HEK293T (cell line): ENCODE measurements around the gene SDC3.
"Not testable (repeated sequence)": the region's sequence is repeated elsewhere in the genome, so short reads cannot be mapped to it uniquely, and the experiment has no call there.

Experiments
- CTCF ChIA-PET: fragments of 350-600 bp; formaldehyde crosslinking; extraction: SDS; loops from one replicate; lab custom pipeline; 2021; ENCODE audit warnings: antibody characterized with exemption, inconsistent platforms; lab: Yijun Ruan, JAX
- POLR2A ChIA-PET: fragments of 350-600 bp; formaldehyde crosslinking; extraction: SDS; loops from one replicate; lab custom pipeline; 2020; ENCODE audit warnings: antibody characterized with exemption, inconsistent platforms; lab: Yijun Ruan, JAX
- DNase-seq: peaks from one replicate; pipeline ENCODE4 v3.0.0; 2012; ENCODE audit warnings: mixed read lengths; ENCODE audit errors: extremely low spot score
- ARNT ChIP-seq: fragments of 450-650 bp; IDR thresholded peaks from 2 replicates; pipeline ENCODE4 v1.6.1; 2017; ENCODE audit warnings: mild to moderate bottlenecking
- BHLHE40 ChIP-seq: fragments of 450-650 bp; IDR thresholded peaks from 2 replicates; pipeline ENCODE4 v1.6.1; 2016; ENCODE audit warnings: mild to moderate bottlenecking, moderate library complexity, borderline replicate concordance
- CTBP1 ChIP-seq: fragments of 450-650 bp; IDR thresholded peaks from 2 replicates; pipeline ENCODE4 v1.6.1; 2016; ENCODE audit warnings: borderline replicate concordance
- ELF4 ChIP-seq: fragments of 450-650 bp; IDR thresholded peaks from 2 replicates; pipeline ENCODE4 v1.6.1; 2017; ENCODE audit warnings: antibody characterized with exemption
- FOXA1 ChIP-seq: fragments of 450-650 bp; IDR thresholded peaks from 2 replicates; pipeline ENCODE4 v1.6.1; 2016; ENCODE audit warnings: mild to moderate bottlenecking
- FOXK2 ChIP-seq: fragments of 450-650 bp; IDR thresholded peaks from 2 replicates; pipeline ENCODE4 v1.6.1; 2016; ENCODE audit warnings: mild to moderate bottlenecking
- FOXM1 ChIP-seq: fragments of 450-650 bp; IDR thresholded peaks from 2 replicates; pipeline ENCODE4 v1.6.1; 2017; ENCODE audit warnings: mild to moderate bottlenecking, borderline replicate concordance
- HDGF ChIP-seq: fragments of 450-650 bp; IDR thresholded peaks from 2 replicates; pipeline ENCODE4 v1.6.1; 2017; ENCODE audit warnings: antibody characterized with exemption, borderline replicate concordance
- L3MBTL2 ChIP-seq: fragments of 450-650 bp; conservative IDR thresholded peaks from 2 replicates; pipeline ENCODE4 v1.6.1; 2016; ENCODE audit warnings: mild to moderate bottlenecking
- LEF1 ChIP-seq: fragments of 450-650 bp; IDR thresholded peaks from 2 replicates; pipeline ENCODE4 v1.6.1; 2017; ENCODE audit warnings: mild to moderate bottlenecking, borderline replicate concordance
- NFRKB ChIP-seq: fragments of 450-650 bp; IDR thresholded peaks from 2 replicates; pipeline ENCODE4 v1.6.1; 2016; ENCODE audit warnings: mild to moderate bottlenecking, moderate library complexity
- PKNOX1 ChIP-seq: fragments of 450-650 bp; IDR thresholded peaks from 2 replicates; pipeline ENCODE4 v1.6.1; 2016
- SP1 ChIP-seq: fragments of 450-650 bp; IDR thresholded peaks from 2 replicates; pipeline ENCODE4 v1.6.1; 2017
- SUZ12 ChIP-seq: fragments of 450-650 bp; IDR thresholded peaks from 2 replicates; pipeline ENCODE4 v1.6.1; 2016; ENCODE audit warnings: mild to moderate bottlenecking
- TARDBP ChIP-seq: fragments of 450-650 bp; IDR thresholded peaks from 2 replicates; pipeline ENCODE4 v1.6.1; 2016
- ZNF384 ChIP-seq: fragments of 450-650 bp; IDR thresholded peaks from 2 replicates; pipeline ENCODE4 v1.6.1; 2016

Gene SDC3

GRCh38 chr1:30868833-30869435 lies 39.6 kb downstream of the SDC3 start:
- no peak for DNase-seq
- no peak for TF ChIP-seq SP1
- no peak for TF ChIP-seq PKNOX1
- no peak for TF ChIP-seq LEF1
- no peak for TF ChIP-seq FOXM1
- TF ChIP-seq TARDBP = no peak
- no peak for TF ChIP-seq ZNF384
- no peak for TF ChIP-seq ARNT
- no peak for TF ChIP-seq HDGF
- TF ChIP-seq CTBP1 = no peak
- TF ChIP-seq L3MBTL2 = no peak
- no peak for TF ChIP-seq SUZ12
- POLR2A ChIA-PET = interaction anchor here (0.6 kb wide), 1 partner anchor 10 kb away, joined by 3 read pairs; no protein-coding TSS in a partner anchor
- CTCF ChIA-PET = no interaction called here

GRCh38 chr1:30868057-30868456 lies 40.5 kb downstream of the SDC3 start:
- not testable (repeated sequence) for DNase-seq
- POLR2A ChIA-PET = interaction anchor here (0.6 kb wide), 1 partner anchor 9 kb away, joined by 3 read pairs; no protein-coding TSS in a partner anchor

GRCh38 chr1:30867537-30867936 lies 41.0 kb downstream of the SDC3 start:
- TF ChIP-seq CTBP1 = no peak
- TF ChIP-seq PKNOX1 = no peak
- no peak for TF ChIP-seq HDGF
- TF ChIP-seq LEF1 = no peak
- no peak for TF ChIP-seq BHLHE40
- TF ChIP-seq ARNT = no peak
- TF ChIP-seq SP1 = no peak
- TF ChIP-seq TARDBP = no peak
- POLR2A ChIA-PET = interaction anchor here (1.5 kb wide), 1 partner anchor 12 kb away, joined by 3 read pairs; no protein-coding TSS in a partner anchor
- CTCF ChIA-PET = interaction anchor here (1.2 kb wide), 1 partner anchor 85 kb away, joined by 3 read pairs; no protein-coding TSS in a partner anchor
- no peak for DNase-seq

More at GRCh38 chr1:30868057-30868456, 40.5 kb downstream of the SDC3 start:
- CTCF ChIA-PET = not testable (repeated sequence)

GRCh38 chr1:30866594-30866993 lies 42.0 kb downstream of the SDC3 start:
- CTCF ChIA-PET = interaction anchor here (1.2 to 1.5 kb wide), 2 partner anchors 65 to 84 kb away, joined by 3 to 7 read pairs; no protein-coding TSS in a partner anchor
- POLR2A ChIA-PET = interaction anchor here (1.0 to 1.5 kb wide), 2 partner anchors 10 to 13 kb away, joined by 3 read pairs; no protein-coding TSS in a partner anchor
- TF ChIP-seq LEF1 (no peak), FOXA1 (no peak), CTBP1 (no peak), ARNT (no peak), NFRKB (no peak), PKNOX1 (no peak), SP1 (no peak), ELF4 (no peak), L3MBTL2 (no peak), FOXK2 (no peak)
- DNase-seq = no peak

- DNase-seq = no peak
- ChIA-PET POLR2A (no interaction called here), CTCF (no interaction called here)
- no peak for TF ChIP-seq HDGF
- TF ChIP-seq FOXM1 = no peak
Observed at GRCh38 chr1:30864681-30865080, 43.9 kb downstream of the SDC3 start.

- no peak for DNase-seq
- POLR2A ChIA-PET = no interaction called here
- CTCF ChIA-PET = interaction anchor here (1.6 kb wide), 1 partner anchor 62 kb away, joined by 4 read pairs; no protein-coding TSS in a partner anchor
- no peak for TF ChIP-seq L3MBTL2
- TF ChIP-seq LEF1 = no peak
- no peak for TF ChIP-seq PKNOX1
- TF ChIP-seq ZNF384 = no peak
Observed at GRCh38 chr1:30863858-30864604, 44.5 kb downstream of the SDC3 start.
